ENCODE data around the gene NPTXR. TPM values are rescaled to one million over a fixed set of nuclear protein-coding genes. Genes with fewer than 3 reads are reported as not detected.

Gene NPTXR
- total RNA-seq, 1 donor from 2014 or later = 0.13 TPM

GRCh38 chr22:38835888-38836301 is 7.9 kb downstream of the NPTXR start:
- no peaks in the 10 kb centered on the region for H3K36me3 Mint-ChIP-seq (ENCODE audit: low read depth)
- H3K4me3 Mint-ChIP-seq = no peak overlapping the region
- ChIA-PET POLR2A (no interaction called here), CTCF (no interaction called here)
- no peak for TF ChIP-seq CTCF (IDR thresholded peaks at IDR 0.05)
- no peak overlapping the region for H3K27ac Mint-ChIP-seq
- H3K9me3 Mint-ChIP-seq = no peaks in the 10 kb centered on the region
- H3K4me1 Mint-ChIP-seq = peaks cover 4% of the 10 kb centered on the region
- H3K27me3 Mint-ChIP-seq = peaks cover 35% of the 10 kb centered on the region
- DNase-seq (no peak), ATAC-seq (ENCODE audit: low read depth) (no peak)
- intact Hi-C loops (cut with micrococcal nuclease) = no loop called here

DNA sequence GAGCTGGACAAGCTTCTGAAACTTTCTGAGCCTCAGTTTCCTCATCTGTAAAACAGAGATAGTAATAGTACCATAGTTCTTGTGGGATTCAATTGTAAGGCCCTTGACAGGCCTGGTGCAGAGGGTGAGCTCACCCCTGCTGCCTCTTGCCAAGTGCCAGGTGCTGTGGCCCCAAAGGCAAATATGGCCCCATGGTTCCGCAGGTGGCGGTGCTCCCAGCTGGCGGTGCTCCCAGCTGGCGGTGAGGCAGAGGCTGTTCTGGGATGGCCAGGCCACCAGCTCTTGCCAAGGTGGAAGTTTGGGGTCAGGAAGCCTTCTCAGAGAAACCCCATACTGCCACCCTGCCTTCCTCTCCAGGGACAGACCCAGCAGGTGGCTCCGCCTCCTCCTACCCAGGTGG is 8.8 kb downstream of the NPTXR start:
- POLR2A ChIA-PET = interaction anchor here (0.5 kb wide), 1 partner anchor 168 kb away, joined by 4 read pairs; no protein-coding TSS in a partner anchor
- Mint-ChIP-seq H3K9me3 (no peaks in the 10 kb centered on the region), H3K4me1 (no peaks in the 10 kb centered on the region), H3K27me3 (peaks cover 26% of the 10 kb centered on the region), H3K4me3 (no peak overlapping the region), H3K27ac (no peak overlapping the region), H3K36me3 (ENCODE audit: low read depth) (no peaks in the 10 kb centered on the region)
- TF ChIP-seq CTCF (IDR thresholded peaks at IDR 0.05) = no peak
- intact Hi-C loops (cut with micrococcal nuclease) = no loop called here
- DNase-seq (no peak), ATAC-seq (ENCODE audit: low read depth) (no peak)
- CTCF ChIA-PET = interaction anchor here (0.5 kb wide), 1 partner anchor 169 kb away, joined by 3 read pairs; no protein-coding TSS in a partner anchor

GRCh38 chr22:38834215-38834953 is 9.4 kb downstream of the NPTXR start:
- H3K27ac Mint-ChIP-seq = no peak overlapping the region
- peaks cover 21% of the 10 kb centered on the region for H3K27me3 Mint-ChIP-seq
- no peak for DNase-seq
- intact Hi-C loops (cut with micrococcal nuclease) = no loop called here
- POLR2A ChIA-PET = interaction anchor here (0.5 kb wide), 1 partner anchor 168 kb away, joined by 4 read pairs; no protein-coding TSS in a partner anchor
- no peaks in the 10 kb centered on the region for H3K9me3 Mint-ChIP-seq
- H3K4me3 Mint-ChIP-seq = no peak overlapping the region
- H3K4me1 Mint-ChIP-seq = no peaks in the 10 kb centered on the region
- CTCF ChIA-PET = interaction anchor here (0.5 to 0.6 kb wide), 2 partner anchors 170 to 698 kb away, joined by 3 read pairs; partner anchors contain the start of gene RPS19BP1
- TF ChIP-seq CTCF (IDR thresholded peaks at IDR 0.05) = no peak
- no peak for ATAC-seq (ENCODE audit: low read depth)
- no peaks in the 10 kb centered on the region for H3K36me3 Mint-ChIP-seq (ENCODE audit: low read depth)

- Mint-ChIP-seq H3K4me3 (no peak overlapping the region), H3K4me1 (no peaks in the 10 kb centered on the region), H3K36me3 (ENCODE audit: low read depth) (no peaks in the 10 kb centered on the region), H3K27me3 (peaks cover 16% of the 10 kb centered on the region), H3K27ac (no peak overlapping the region), H3K9me3 (no peaks in the 10 kb centered on the region)
- ATAC-seq (ENCODE audit: low read depth) (no peak), DNase-seq (no peak)
- TF ChIP-seq CTCF (IDR thresholded peaks at IDR 0.05) = no peak
- intact Hi-C loops (cut with micrococcal nuclease) = no loop called here
- ChIA-PET CTCF (no interaction called here), POLR2A (no interaction called here)
These were observed 10.8 kb downstream of the NPTXR start for GRCh38 chr22:38833061-38833460.

- DNase-seq = no peak
- Mint-ChIP-seq H3K27me3 (peaks cover 15% of the 10 kb centered on the region), H3K4me3 (no peak overlapping the region), H3K27ac (no peak overlapping the region), H3K4me1 (no peaks in the 10 kb centered on the region), H3K9me3 (no peaks in the 10 kb centered on the region), H3K36me3 (ENCODE audit: low read depth) (no peaks in the 10 kb centered on the region)
- ATAC-seq (ENCODE audit: low read depth) = no peak
- CTCF ChIA-PET = no interaction called here
- no peak for TF ChIP-seq CTCF (IDR thresholded peaks at IDR 0.05)
- intact Hi-C loops (cut with micrococcal nuclease) = no loop called here
- POLR2A ChIA-PET = no interaction called here
These were observed 11.5 kb downstream of the NPTXR start for GRCh38 chr22:38832005-38832978.

Data from activated B cell treated with CpG ODN at 0.5 μM for 24 hours (primary cell).